Measurements from ENCODE around the gene RPUSD4.

Gene RPUSD4

DNA sequence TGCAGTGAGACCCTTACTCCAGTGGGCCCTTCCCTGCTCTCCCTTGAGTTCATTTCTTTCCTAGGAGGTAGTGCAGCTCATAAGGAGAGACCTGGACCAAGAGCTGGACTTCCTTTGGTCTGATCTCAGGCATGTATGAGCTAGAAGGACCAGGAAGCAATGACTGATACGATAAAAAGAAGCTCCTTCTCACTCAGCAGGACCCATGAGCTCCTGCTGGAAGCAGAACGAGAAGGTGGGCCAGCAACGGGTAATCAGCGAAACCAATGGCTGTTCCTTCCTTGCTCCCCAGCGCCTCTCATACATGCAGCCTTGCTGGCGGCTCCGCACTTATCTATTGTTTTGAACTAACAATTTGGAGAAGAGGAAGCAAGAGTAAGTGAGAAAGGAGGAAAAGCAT lies 56.8 kb downstream of the RPUSD4 start:
- no peak for DNase-seq

GRCh38 chr11:126153972-126154371 lies 57.5 kb downstream of the RPUSD4 start:
- no peak for DNase-seq

GRCh38 chr11:126153006-126153405 lies 58.4 kb downstream of the RPUSD4 start:
- DNase-seq = no peak

DNA sequence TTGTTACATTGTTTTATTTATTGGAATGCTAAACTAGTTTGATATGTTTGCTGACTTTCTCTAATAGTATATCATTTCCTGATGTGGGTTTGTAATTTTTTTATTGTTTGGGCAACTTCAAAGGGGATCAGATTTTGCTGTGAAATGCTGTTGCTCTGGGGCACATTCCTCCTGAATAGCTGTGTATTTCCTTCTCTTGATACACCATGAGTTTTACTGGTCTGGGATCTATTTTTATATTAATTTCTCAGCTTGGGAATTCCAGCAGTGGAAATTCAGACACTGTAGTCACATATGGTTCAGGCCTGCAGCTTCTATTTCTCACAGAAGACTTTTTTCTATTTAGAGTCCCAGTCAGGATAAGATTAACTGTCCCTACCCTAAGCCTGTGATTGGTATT lies 58.9 kb downstream of the RPUSD4 start:
- no peak for DNase-seq

DNA sequence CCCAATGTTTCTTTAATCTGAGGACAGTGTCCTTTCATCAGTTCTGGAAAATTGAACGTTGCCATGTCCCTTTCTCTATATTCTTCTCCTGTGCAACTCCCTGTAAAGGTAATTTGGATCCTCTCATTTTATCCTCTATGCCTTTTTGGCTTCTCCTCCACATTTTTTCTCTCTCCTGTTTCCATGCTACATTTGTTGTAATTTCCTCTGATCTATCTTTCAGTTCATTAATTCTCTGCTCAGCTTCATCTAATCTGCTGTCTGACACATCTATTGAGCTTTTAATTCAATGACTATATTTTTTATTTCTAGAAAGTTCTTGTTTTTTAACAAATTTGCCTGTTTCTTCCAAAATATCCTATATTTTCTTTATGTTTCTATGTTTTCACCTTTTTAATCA lies 59.3 kb downstream of the RPUSD4 start:
- DNase-seq = no peak

All from DMS 273 treated with DMSO at 0.1 percent for 48 hours (cell line).